SU-DHL-6 (cell line): ENCODE measurements around the gene MSH3.

Experiments
- CTCF ChIP-seq: fragments of 200-600 bp; sonication (generic); IDR thresholded peaks from one replicate; pipeline ENCODE4 v1.5.1; 2017; ENCODE audit warnings: antibody characterized with exemption, mild to moderate bottlenecking, low read length, moderate library complexity; ENCODE audit not compliant: insufficient read depth, poor library complexity, severe bottlenecking
- EZH2phosphoT487 ChIP-seq: fragments of 200-600 bp; sonication (generic), shearing (Covaris generic); conservative IDR thresholded peaks from 2 replicates; pipeline ENCODE4 v1.6.1; 2018; ENCODE audit warnings: mild to moderate bottlenecking, antibody characterized with exemption, low read length, moderate library complexity, mixed read lengths

GRCh38 chr5:80864109-80864508 is 209.7 kb downstream of the MSH3 start:
- TF ChIP-seq CTCF (no peak), EZH2phosphoT487 (no peak)
